ENCODE data around the gene SPSB1.
A peak's percentile ranks its signal among the peaks of the same experiment; 100 is the strongest.

The SPSB1 gene

GRCh38 chr1:9293533-9294404 is 1.1 kb downstream of the SPSB1 start:
- Histone ChIP-seq H3K9ac (peak overlapping the region; percentile 44), H3K4me3 (IDR thresholded peaks at IDR 0.05; ENCODE audit: insufficient read depth, low read depth, low read length) (peak overlapping the region; percentile 49), H3K4me2 (peak overlapping the region; percentile 95), H3K36me3 (ENCODE audit: insufficient read depth) (no peaks in the 10 kb centered on the region), H4K20me1 (ENCODE audit: insufficient read depth) (no peaks in the 10 kb centered on the region), H2AFZ (ENCODE audit: low read depth) (peak overlapping the region; percentile 55), H3K27ac (peak overlapping the region; percentile 60), H3K4me1 (ENCODE audit: low read depth, poor library complexity, severe bottlenecking) (peaks cover 48% of the 10 kb centered on the region), H3K27me3 (ENCODE audit: insufficient read depth, low read depth) (no peaks in the 10 kb centered on the region; the same call in 1 of the 2 replicates), H3K79me2 (ENCODE audit: insufficient read depth, low read depth) (peaks cover 47% of the 10 kb centered on the region)
- no peak for TF ChIP-seq CTCF (conservative IDR thresholded peaks at IDR 0.05; ENCODE audit: low read depth, low read length)

- H3K9ac ChIP-seq, result peak overlapping the region; percentile 44; the same call in 1 of the 2 replicates
These were observed 1.7 kb downstream of the SPSB1 start for GRCh38 chr1:9294405-9294773.

GRCh38 chr1:9294910-9295636 is 2.4 kb downstream of the SPSB1 start:
- Histone ChIP-seq H3K4me2 (peak overlapping the region; percentile 95), H3K27me3 (ENCODE audit: insufficient read depth, low read depth) (no peaks in the 10 kb centered on the region; the same call in 1 of the 2 replicates), H2AFZ (ENCODE audit: low read depth) (0 out of 2 replicates have a peak overlapping the region, but pooled peaks have one; percentile 2), H4K20me1 (ENCODE audit: insufficient read depth) (no peaks in the 10 kb centered on the region), H3K4me1 (ENCODE audit: low read depth, poor library complexity, severe bottlenecking) (peaks cover 44% of the 10 kb centered on the region), H3K27ac (peak overlapping the region; percentile 60), H3K4me3 (IDR thresholded peaks at IDR 0.05; ENCODE audit: insufficient read depth, low read depth, low read length) (no peak overlapping the region), H3K9ac (peak overlapping the region; percentile 44; the same call in 1 of the 2 replicates), H3K36me3 (ENCODE audit: insufficient read depth) (no peaks in the 10 kb centered on the region), H3K79me2 (ENCODE audit: insufficient read depth, low read depth) (peaks cover 55% of the 10 kb centered on the region)
- TF ChIP-seq CTCF (conservative IDR thresholded peaks at IDR 0.05; ENCODE audit: low read depth, low read length), result peak; percentile 40; the same call in 1 of the 2 replicates

More at GRCh38 chr1:9294405-9294773, 1.7 kb downstream of the SPSB1 start:
- peaks cover 50% of the 10 kb centered on the region for H3K79me2 ChIP-seq (ENCODE audit: insufficient read depth, low read depth)
- H3K4me2 ChIP-seq, result peak overlapping the region; percentile 95
- no peak for TF ChIP-seq CTCF (conservative IDR thresholded peaks at IDR 0.05; ENCODE audit: low read depth, low read length)
- peaks cover 48% of the 10 kb centered on the region for H3K4me1 ChIP-seq (ENCODE audit: low read depth, poor library complexity, severe bottlenecking)
- no peak overlapping the region for H2AFZ ChIP-seq (ENCODE audit: low read depth)
- H3K27ac ChIP-seq, result peak overlapping the region; percentile 60
- H3K4me3 ChIP-seq (IDR thresholded peaks at IDR 0.05; ENCODE audit: insufficient read depth, low read depth, low read length), result peak overlapping the region; percentile 49
- no peaks in the 10 kb centered on the region; the same call in 1 of the 2 replicates for H3K27me3 ChIP-seq (ENCODE audit: insufficient read depth, low read depth)
- no peaks in the 10 kb centered on the region for H4K20me1 ChIP-seq (ENCODE audit: insufficient read depth)
- H3K36me3 ChIP-seq (ENCODE audit: insufficient read depth), result no peaks in the 10 kb centered on the region

- H2AFZ ChIP-seq (ENCODE audit: low read depth), result no peak overlapping the region
- peak overlapping the region; percentile 11; the same call in 1 of the 2 replicates for H3K9ac ChIP-seq
- H3K27ac ChIP-seq, result peak overlapping the region; percentile 60
- H3K4me3 ChIP-seq (IDR thresholded peaks at IDR 0.05; ENCODE audit: insufficient read depth, low read depth, low read length), result no peak overlapping the region
- peak overlapping the region; percentile 95 for H3K4me2 ChIP-seq
- peaks cover 61% of the 10 kb centered on the region for H3K79me2 ChIP-seq (ENCODE audit: insufficient read depth, low read depth)
- TF ChIP-seq CTCF (conservative IDR thresholded peaks at IDR 0.05; ENCODE audit: low read depth, low read length), result no peak
- no peaks in the 10 kb centered on the region; the same call in 1 of the 2 replicates for H3K27me3 ChIP-seq (ENCODE audit: insufficient read depth, low read depth)
- H3K36me3 ChIP-seq (ENCODE audit: insufficient read depth), result no peaks in the 10 kb centered on the region
- peaks cover 47% of the 10 kb centered on the region for H3K4me1 ChIP-seq (ENCODE audit: low read depth, poor library complexity, severe bottlenecking)
- H4K20me1 ChIP-seq (ENCODE audit: insufficient read depth), result no peaks in the 10 kb centered on the region
These were observed 3.2 kb downstream of the SPSB1 start for GRCh38 chr1:9295884-9296283.

Data from KMS-11 (cell line).